Uterus (tissue), 2 donors: ENCODE data around the gene LSP1.

Source experiments
- CTCF ChIP-seq, 4 experiments: fragments of 200-600 bp in 2 of 4; fragments of 450-650 bp in 2 of 4; sonication (generic) in 2 of 4; IDR thresholded peaks; one replicate each; pipeline ENCODE4 v1.5.1; 2016 to 2019; ENCODE audit warnings: antibody characterized with exemption in 4 of 4, mild to moderate bottlenecking in 2 of 4, moderate library complexity in 1 of 4
- POLR2A ChIP-seq, 2 donors: fragments of 450-650 bp; IDR thresholded peaks; one replicate each; pipeline ENCODE4 v1.6.1; 2016; ENCODE audit warnings: antibody characterized with exemption in 2 of 2, mild to moderate bottlenecking in 1 of 2, moderate library complexity in 1 of 2

DNA sequence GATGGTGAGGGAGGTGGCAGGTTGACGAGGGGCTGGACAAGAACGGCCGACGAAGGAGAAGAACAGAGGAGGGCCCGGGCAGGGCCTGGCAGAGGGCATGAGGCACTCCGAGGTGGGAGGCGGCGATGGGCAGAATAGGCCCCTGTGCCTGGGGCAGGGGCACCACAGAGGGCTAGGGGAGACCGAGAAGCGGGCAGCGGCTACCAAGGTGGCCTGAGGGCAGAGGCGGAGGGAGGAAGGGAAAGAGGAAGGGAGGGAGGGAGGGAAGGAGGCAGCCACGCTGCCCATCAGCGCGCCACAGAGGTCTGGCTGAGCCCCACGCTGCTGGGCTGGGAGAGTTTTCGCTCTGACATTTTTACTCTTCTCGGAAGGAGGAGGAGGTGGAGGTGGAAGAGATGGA is 11.3 kb downstream of the LSP1 start:
- TF ChIP-seq CTCF (IDR thresholded peaks at IDR 0.05) (no peak), POLR2A (IDR thresholded peaks at IDR 0.05) (no peak)
